ENCODE measurements around the gene FERMT3. TPM values are rescaled to one million over a fixed set of nuclear protein-coding genes. Genes with fewer than 3 reads are reported as not detected.

The FERMT3 gene
- total and polyA plus RNA-seq, 4 donors, result 17.4 to 182 (median 84.5) TPM

DNA sequence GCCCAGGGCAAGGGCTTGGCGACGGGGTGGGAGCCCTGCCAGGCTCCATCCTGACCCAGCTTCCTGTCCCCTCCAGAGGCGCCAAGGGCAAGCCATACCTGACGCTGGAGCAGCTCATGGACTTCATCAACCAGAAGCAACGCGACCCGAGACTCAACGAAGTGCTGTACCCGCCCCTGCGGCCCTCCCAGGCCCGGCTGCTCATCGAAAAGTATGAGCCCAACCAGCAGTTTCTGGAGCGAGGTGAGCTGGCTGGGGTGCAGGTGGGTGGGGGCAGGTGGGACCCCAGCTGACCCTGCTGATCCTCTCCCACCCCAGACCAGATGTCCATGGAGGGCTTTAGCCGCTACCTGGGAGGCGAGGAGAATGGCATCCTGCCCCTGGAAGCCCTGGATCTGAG lies 49.8 kb downstream of the FERMT3 start:
- DNase-seq, result no peak
- peaks cover 0 to 51% (median 15%) of the 10 kb centered on the region in 4 donors for H3K36me3 ChIP-seq (ENCODE audit: control insufficient read depth in 4 of 4, insufficient read depth in 4 of 4, low read length in 4 of 4)
- no peak for ATAC-seq (ENCODE audit: insufficient read depth, low FRiP score)

DNA sequence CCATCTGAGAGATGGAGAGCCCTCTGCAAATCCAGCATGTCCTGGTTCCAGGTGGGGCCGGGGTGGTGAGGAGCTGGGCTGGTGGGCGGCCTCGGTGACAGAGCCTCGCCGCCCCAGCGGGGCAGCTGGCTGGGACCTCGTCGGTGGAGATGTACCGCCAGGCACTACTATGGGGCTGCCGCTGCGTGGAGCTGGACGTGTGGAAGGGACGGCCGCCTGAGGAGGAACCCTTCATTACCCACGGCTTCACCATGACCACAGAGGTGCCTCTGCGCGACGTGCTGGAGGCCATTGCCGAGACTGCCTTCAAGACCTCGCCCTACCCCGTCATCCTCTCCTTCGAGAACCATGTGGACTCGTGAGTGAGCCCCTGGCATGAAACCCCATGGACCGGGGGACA lies 51.8 kb downstream of the FERMT3 start:
- Histone ChIP-seq H3K27ac (ENCODE audit: low read depth in 1 of 2, low read length in 1 of 2) (no peak overlapping the region), H3K27me3 (ENCODE audit: control insufficient read depth in 3 of 3, insufficient read depth in 3 of 3, low read length in 2 of 3) (no peaks in the 10 kb centered on the region), H3K4me3 (no peak overlapping the region), H3K9ac (ENCODE audit: insufficient read depth in 1 of 2, low read length in 2 of 2) (no peak overlapping the region), H3K4me1 (ENCODE audit: control insufficient read depth in 5 of 5, insufficient read depth in 5 of 5, low read length in 5 of 5) (no peaks in the 10 kb centered on the region), H3K9me3 (ENCODE audit: control insufficient read depth in 4 of 4, insufficient read depth in 3 of 4, low read length in 3 of 4) (no peaks in the 10 kb centered on the region), H3K36me3 (ENCODE audit: control insufficient read depth in 4 of 4, insufficient read depth in 4 of 4, low read length in 4 of 4) (peaks cover 0 to 71% (median 15%) of the 10 kb centered on the region in 4 donors)
- no peak for DNase-seq
- WGBS, 2 donors, result 90 to 94% methylated on average over 24 of the region's 24 CpGs
- ATAC-seq (ENCODE audit: insufficient read depth, low FRiP score), result no peak
- TF ChIP-seq, protein P1, sequence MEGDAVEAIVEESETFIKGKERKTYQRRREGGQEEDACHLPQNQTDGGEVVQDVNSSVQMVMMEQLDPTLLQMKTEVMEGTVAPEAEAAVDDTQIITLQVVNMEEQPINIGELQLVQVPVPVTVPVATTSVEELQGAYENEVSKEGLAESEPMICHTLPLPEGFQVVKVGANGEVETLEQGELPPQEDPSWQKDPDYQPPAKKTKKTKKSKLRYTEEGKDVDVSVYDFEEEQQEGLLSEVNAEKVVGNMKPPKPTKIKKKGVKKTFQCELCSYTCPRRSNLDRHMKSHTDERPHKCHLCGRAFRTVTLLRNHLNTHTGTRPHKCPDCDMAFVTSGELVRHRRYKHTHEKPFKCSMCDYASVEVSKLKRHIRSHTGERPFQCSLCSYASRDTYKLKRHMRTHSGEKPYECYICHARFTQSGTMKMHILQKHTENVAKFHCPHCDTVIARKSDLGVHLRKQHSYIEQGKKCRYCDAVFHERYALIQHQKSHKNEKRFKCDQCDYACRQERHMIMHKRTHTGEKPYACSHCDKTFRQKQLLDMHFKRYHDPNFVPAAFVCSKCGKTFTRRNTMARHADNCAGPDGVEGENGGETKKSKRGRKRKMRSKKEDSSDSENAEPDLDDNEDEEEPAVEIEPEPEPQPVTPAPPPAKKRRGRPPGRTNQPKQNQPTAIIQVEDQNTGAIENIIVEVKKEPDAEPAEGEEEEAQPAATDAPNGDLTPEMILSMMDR (IDR thresholded peaks at IDR 0.05; ENCODE audit: control extremely low read depth, extremely low read depth), result no peak

More for the DNA sequence above, 49.8 kb downstream of the FERMT3 start:
- Histone ChIP-seq H3K9me3 (ENCODE audit: control insufficient read depth in 4 of 4, insufficient read depth in 3 of 4, low read length in 3 of 4) (no peaks in the 10 kb centered on the region), H3K9ac (ENCODE audit: insufficient read depth in 1 of 2, low read length in 2 of 2) (no peak overlapping the region), H3K27ac (ENCODE audit: low read depth in 1 of 2, low read length in 1 of 2) (no peak overlapping the region), H3K4me3 (no peak overlapping the region), H3K27me3 (ENCODE audit: control insufficient read depth in 3 of 3, insufficient read depth in 3 of 3, low read length in 2 of 3) (no peaks in the 10 kb centered on the region), H3K4me1 (ENCODE audit: control insufficient read depth in 5 of 5, insufficient read depth in 5 of 5, low read length in 5 of 5) (peaks cover 0 to 12% (median 9%) of the 10 kb centered on the region in 5 donors)
- 90 to 93% methylated on average over 14 to 15 of the region's 15 CpGs for WGBS, 2 donors
- TF ChIP-seq, protein P1 (IDR thresholded peaks at IDR 0.05; ENCODE audit: control extremely low read depth, extremely low read depth), result no peak

DNA sequence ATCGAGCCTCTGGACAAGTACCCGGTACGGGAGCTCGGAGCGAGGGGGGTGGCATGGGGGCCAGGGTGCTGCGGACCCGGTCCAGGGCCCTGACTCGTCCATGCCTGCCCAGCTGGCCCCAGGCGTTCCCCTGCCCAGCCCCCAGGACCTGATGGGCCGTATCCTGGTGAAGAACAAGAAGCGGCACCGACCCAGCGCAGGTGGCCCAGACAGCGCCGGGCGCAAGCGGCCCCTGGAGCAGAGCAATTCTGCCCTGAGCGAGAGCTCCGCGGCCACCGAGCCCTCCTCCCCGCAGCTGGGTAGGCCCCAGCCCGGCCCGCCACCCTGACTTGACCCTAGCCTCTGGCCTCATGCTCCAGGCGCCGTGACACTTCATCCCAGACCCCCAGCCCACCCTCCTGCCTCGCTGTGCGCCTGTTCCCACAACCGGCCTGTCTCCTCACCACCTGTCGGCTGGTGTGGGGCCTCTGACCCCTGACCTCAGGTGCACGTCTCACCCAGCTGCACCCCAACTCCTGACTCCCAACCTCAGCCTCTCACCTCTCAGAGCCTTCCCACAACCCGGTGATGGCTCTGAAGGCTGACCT lies 52.5 kb downstream of the FERMT3 start:
- H3K27ac ChIP-seq (ENCODE audit: low read depth in 1 of 2, low read length in 1 of 2), result no peak overlapping the region
- H3K9me3 ChIP-seq (ENCODE audit: control insufficient read depth in 4 of 4, insufficient read depth in 3 of 4, low read length in 3 of 4), result no peaks in the 10 kb centered on the region
- no peak for DNase-seq
- H3K27me3 ChIP-seq (ENCODE audit: control insufficient read depth in 3 of 3, insufficient read depth in 3 of 3, low read length in 2 of 3), result no peaks in the 10 kb centered on the region
- peaks cover 0 to 78% (median 16%) of the 10 kb centered on the region in 4 donors for H3K36me3 ChIP-seq (ENCODE audit: control insufficient read depth in 4 of 4, insufficient read depth in 4 of 4, low read length in 4 of 4)
- no peaks in the 10 kb centered on the region for H3K4me1 ChIP-seq (ENCODE audit: control insufficient read depth in 5 of 5, insufficient read depth in 5 of 5, low read length in 5 of 5)
- no peak overlapping the region for H3K4me3 ChIP-seq
- no peak for ATAC-seq (ENCODE audit: insufficient read depth, low FRiP score)
- no peak overlapping the region for H3K9ac ChIP-seq (ENCODE audit: insufficient read depth in 1 of 2, low read length in 2 of 2)
- TF ChIP-seq, protein P1 (IDR thresholded peaks at IDR 0.05; ENCODE audit: control extremely low read depth, extremely low read depth), result no peak
- 93 to 96% methylated on average over 31 to 32 of the region's 32 CpGs for WGBS, 2 donors

Measured in lung (tissue), 12 donors.